Retinal pigment epithelial cell (primary cell): ENCODE data around the gene TM9SF2.

Experiments used
- DNase-seq: peaks from one replicate; pipeline ENCODE4 v3.0.0-alpha.2; 2010; ENCODE audit warnings: low read depth
- H3K4me3 ChIP-seq: 2 replicates; pipeline ENCODE4 v1.5.1; 2011; ENCODE audit warnings: mild to moderate bottlenecking, low read length, control low read depth, moderate library complexity
- CTCF ChIP-seq: conservative IDR thresholded peaks from 2 replicates; pipeline ENCODE4 v1.5.1; 2011; ENCODE audit warnings: low read depth, low read length, control low read depth, inconsistent platforms

TM9SF2 gene

DNA sequence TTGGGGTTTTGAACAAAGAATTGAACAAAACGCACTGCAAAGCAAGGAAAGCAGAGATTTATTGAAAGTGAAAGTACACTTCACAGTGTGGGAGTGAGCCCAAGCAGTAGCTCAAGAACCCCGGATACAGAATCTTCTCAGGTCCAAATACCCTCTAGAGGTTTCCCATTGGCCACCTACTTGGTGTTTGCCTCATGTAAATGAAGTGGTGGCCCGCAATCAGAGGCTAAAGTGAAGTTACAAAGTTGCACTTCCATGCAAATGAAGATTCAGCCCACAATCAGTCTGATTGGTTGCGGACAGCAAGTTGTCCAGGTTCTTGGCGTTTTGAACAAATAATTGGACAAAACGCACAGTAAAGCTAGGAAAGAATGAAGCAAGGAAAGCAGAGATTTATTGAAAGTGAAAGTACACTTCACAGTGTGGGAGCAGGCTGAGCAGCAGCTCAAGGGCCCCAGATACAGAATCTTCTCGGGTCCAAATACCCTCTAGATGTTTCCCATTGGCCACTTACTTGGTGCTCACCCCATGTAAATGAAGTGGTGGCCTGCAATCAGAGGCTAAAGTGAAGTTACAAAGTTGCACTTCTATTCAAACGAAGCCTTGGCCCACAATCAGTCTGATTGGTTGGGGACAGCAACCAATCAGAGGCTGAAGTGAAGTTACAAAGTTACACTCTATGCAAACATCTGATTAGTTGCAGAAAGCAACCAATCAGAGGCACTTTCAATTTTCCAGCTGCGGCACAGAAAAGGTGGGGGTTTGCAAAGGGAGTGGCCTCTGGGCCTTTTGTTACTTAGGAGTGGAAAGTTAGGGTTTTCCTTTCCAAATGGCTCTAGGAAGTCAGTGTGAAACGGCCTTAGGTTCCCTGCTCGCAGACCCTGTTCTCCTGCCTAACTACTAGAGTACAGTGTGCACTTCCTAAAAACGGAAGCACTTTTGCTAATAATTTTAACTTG, 4.8 kb upstream of the TM9SF2 start:
- no peak for DNase-seq
- H3K4me3 ChIP-seq, result no peak overlapping the region
- TF ChIP-seq CTCF, result no peak

GRCh38 chr13:99498171-99499161, 2.8 kb upstream of the TM9SF2 start:
- peak; percentile 94 for DNase-seq
- TF ChIP-seq CTCF, result no peak
- H3K4me3 ChIP-seq, result peak overlapping the region; percentile 61

DNA sequence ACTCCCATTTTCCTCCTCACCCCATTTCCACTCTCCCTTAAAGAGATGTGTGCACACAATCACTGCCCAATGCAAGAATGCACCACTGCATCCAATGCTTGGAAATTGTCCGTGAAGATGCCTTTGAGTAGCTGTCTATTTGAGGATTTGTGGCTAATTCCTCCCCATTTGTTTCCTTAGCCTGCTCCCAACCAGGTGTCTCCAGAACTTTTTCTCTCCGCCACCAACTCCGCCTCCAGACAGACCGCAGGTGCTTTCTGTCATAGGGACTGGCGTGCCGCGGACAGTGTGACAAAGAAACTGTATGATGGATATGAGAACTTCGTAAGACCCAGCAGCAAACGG, 461 bp upstream of the TM9SF2 start:
- no peak for DNase-seq
- peak overlapping the region; percentile 94 for H3K4me3 ChIP-seq
- TF ChIP-seq CTCF, result no peak

DNA sequence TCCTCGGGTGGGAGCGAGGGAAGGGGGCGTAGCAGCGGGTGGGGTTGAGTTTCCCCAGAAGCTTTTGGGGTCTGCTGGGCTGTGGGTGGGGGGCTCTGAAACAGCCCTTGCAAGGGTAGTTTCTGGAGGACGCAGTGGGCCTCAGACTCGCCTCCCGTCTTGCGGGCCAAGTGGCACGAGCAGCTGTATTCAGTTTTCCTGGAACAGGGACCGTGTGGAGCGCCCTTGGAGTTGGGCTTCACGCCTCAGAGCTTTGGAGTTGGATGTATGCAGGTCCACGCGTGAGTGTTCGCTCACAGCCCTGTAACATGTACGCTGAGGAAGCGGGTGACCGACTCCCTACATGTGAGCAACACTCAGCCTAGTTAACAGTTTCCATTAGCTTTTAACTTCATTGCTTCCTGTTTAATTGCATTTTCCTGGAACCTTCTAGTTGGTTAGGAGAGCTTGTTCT, 603 bp downstream of the TM9SF2 start:
- H3K4me3 ChIP-seq, result peak overlapping the region; percentile 94
- TF ChIP-seq CTCF, result no peak
- DNase-seq, result no peak

- peak; percentile 30 for TF ChIP-seq CTCF
- no peak overlapping the region for H3K4me3 ChIP-seq
- DNase-seq, result no peak
These were observed 4.6 kb downstream of the TM9SF2 start for GRCh38 chr13:99505814-99506269.

DNA sequence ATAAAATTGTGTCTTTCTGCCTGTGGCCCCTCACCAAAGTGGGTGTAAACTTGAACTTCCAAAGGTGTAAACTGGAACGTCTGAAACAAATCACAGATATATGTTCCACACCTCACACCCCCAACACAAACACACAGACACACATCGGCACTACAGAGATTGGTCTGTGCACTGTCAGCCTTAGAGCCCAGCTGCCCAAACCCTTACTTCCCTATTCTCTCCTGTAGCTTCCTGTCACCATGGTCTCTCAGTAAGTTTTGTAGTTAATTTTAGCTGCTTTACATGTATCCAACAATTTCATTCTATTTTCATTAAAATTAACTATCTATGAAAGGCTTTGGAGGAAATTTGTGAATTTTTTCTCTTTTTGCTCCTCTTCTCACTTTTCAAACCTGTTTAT, 5.4 kb downstream of the TM9SF2 start:
- no peak for TF ChIP-seq CTCF
- no peak for DNase-seq
- H3K4me3 ChIP-seq, result no peak overlapping the region
